ENCODE results near the gene ANGPTL4.
"Not testable (repeated sequence)": the region's sequence is repeated elsewhere in the genome, so short reads cannot be mapped to it uniquely, and the experiment has no call there.

Gene ANGPTL4

GRCh38 chr19:8361921-8362793, 1.8 kb upstream of the ANGPTL4 start:
- peak overlapping the region; percentile 92 for H3K27ac Mint-ChIP-seq
- H3K4me3 Mint-ChIP-seq: peak overlapping the region; percentile 52
- peaks cover 19% of the 10 kb centered on the region for H3K36me3 Mint-ChIP-seq (ENCODE audit: low read depth)
- H3K27me3 Mint-ChIP-seq: peaks cover 55% of the 10 kb centered on the region
- H3K9me3 Mint-ChIP-seq: no peaks in the 10 kb centered on the region
- peaks cover 52% of the 10 kb centered on the region for H3K4me1 Mint-ChIP-seq (ENCODE audit: low read depth)
- intact Hi-C loops (cut with micrococcal nuclease): loop anchor here (1.0 to 5.0 kb wide), 2 partner anchors 28 to 215 kb away; partner anchors contain the start of genes MYO1F and RAB11B

GRCh38 chr19:8366121-8366581, 2.2 kb downstream of the ANGPTL4 start:
- H3K4me3 Mint-ChIP-seq: no peak overlapping the region
- peaks cover 59% of the 10 kb centered on the region for H3K4me1 Mint-ChIP-seq (ENCODE audit: low read depth)
- H3K27ac Mint-ChIP-seq: no peak overlapping the region
- no peaks in the 10 kb centered on the region for H3K9me3 Mint-ChIP-seq
- intact Hi-C loops (cut with micrococcal nuclease): no loop called here
- H3K27me3 Mint-ChIP-seq: peaks cover 55% of the 10 kb centered on the region
- peaks cover 47% of the 10 kb centered on the region for H3K36me3 Mint-ChIP-seq (ENCODE audit: low read depth)

GRCh38 chr19:8366961-8367326, 3.0 kb downstream of the ANGPTL4 start:
- intact Hi-C loops (cut with micrococcal nuclease): no loop called here
- peaks cover 55% of the 10 kb centered on the region for H3K27me3 Mint-ChIP-seq
- H3K4me3 Mint-ChIP-seq: peak overlapping the region; percentile 48
- no peaks in the 10 kb centered on the region for H3K9me3 Mint-ChIP-seq
- H3K4me1 Mint-ChIP-seq (ENCODE audit: low read depth): peaks cover 54% of the 10 kb centered on the region
- H3K36me3 Mint-ChIP-seq (ENCODE audit: low read depth): peaks cover 55% of the 10 kb centered on the region
- peak overlapping the region; percentile 47 for H3K27ac Mint-ChIP-seq

- H3K27me3 Mint-ChIP-seq: peaks cover 55% of the 10 kb centered on the region
- H3K36me3 Mint-ChIP-seq (ENCODE audit: low read depth): peaks cover 60% of the 10 kb centered on the region
- H3K9me3 Mint-ChIP-seq: no peaks in the 10 kb centered on the region
- peaks cover 49% of the 10 kb centered on the region for H3K4me1 Mint-ChIP-seq (ENCODE audit: low read depth)
- H3K27ac Mint-ChIP-seq: peak overlapping the region; percentile 47
- intact Hi-C loops (cut with micrococcal nuclease): no loop called here
- H3K4me3 Mint-ChIP-seq: peak overlapping the region; percentile 48
Measured at GRCh38 chr19:8367327-8368001, 3.5 kb downstream of the ANGPTL4 start.

- intact Hi-C loops (cut with micrococcal nuclease): no loop called here
- Mint-ChIP-seq H3K4me3 (no peak overlapping the region), H3K36me3 (ENCODE audit: low read depth) (peaks cover 80% of the 10 kb centered on the region), H3K9me3 (no peaks in the 10 kb centered on the region), H3K27ac (peak overlapping the region; percentile 37), H3K27me3 (peaks cover 33% of the 10 kb centered on the region), H3K4me1 (ENCODE audit: low read depth) (peaks cover 34% of the 10 kb centered on the region)
Measured at GRCh38 chr19:8370176-8371010, 6.4 kb downstream of the ANGPTL4 start.

- Mint-ChIP-seq H3K27ac (peak overlapping the region; percentile 37), H3K36me3 (ENCODE audit: low read depth) (peaks cover 78% of the 10 kb centered on the region), H3K4me3 (no peak overlapping the region), H3K27me3 (peaks cover 25% of the 10 kb centered on the region), H3K9me3 (no peaks in the 10 kb centered on the region), H3K4me1 (ENCODE audit: low read depth) (peaks cover 28% of the 10 kb centered on the region)
- intact Hi-C loops (cut with micrococcal nuclease): no loop called here
Measured at GRCh38 chr19:8371011-8371804, 7.3 kb downstream of the ANGPTL4 start.

- Mint-ChIP-seq H3K4me3 (no peak overlapping the region), H3K4me1 (ENCODE audit: low read depth) (peaks cover 5% of the 10 kb centered on the region), H3K9me3 (peaks cover 2% of the 10 kb centered on the region), H3K27me3 (no peaks in the 10 kb centered on the region), H3K36me3 (ENCODE audit: low read depth) (peaks cover 64% of the 10 kb centered on the region), H3K27ac (no peak overlapping the region)
- intact Hi-C loops (cut with micrococcal nuclease): no loop called here
Measured at GRCh38 chr19:8373867-8374813, 10.2 kb downstream of the ANGPTL4 start.

- Mint-ChIP-seq H3K9me3 (peaks cover 10% of the 10 kb centered on the region), H3K4me1 (ENCODE audit: low read depth) (peaks cover 12% of the 10 kb centered on the region)
- not testable (repeated sequence) for H3K4me3 Mint-ChIP-seq
Measured at GRCh38 chr19:8375766-8376165, 11.8 kb downstream of the ANGPTL4 start.

GRCh38 chr19:8376373-8376974, 12.5 kb downstream of the ANGPTL4 start:
- Mint-ChIP-seq H3K9me3 (peaks cover 10% of the 10 kb centered on the region), H3K36me3 (ENCODE audit: low read depth) (peaks cover 57% of the 10 kb centered on the region), H3K4me1 (ENCODE audit: low read depth) (peaks cover 12% of the 10 kb centered on the region)
- H3K4me3 Mint-ChIP-seq; intact Hi-C loops (cut with micrococcal nuclease); H3K27ac Mint-ChIP-seq; H3K27me3 Mint-ChIP-seq: not testable (repeated sequence)

More at GRCh38 chr19:8375766-8376165, 11.8 kb downstream of the ANGPTL4 start:
- H3K27ac Mint-ChIP-seq; intact Hi-C loops (cut with micrococcal nuclease); H3K27me3 Mint-ChIP-seq: not testable (repeated sequence)
- H3K36me3 Mint-ChIP-seq (ENCODE audit: low read depth): peaks cover 64% of the 10 kb centered on the region

- Mint-ChIP-seq H3K36me3 (ENCODE audit: low read depth) (peaks cover 46% of the 10 kb centered on the region), H3K4me3 (no peak overlapping the region), H3K27ac (no peak overlapping the region), H3K27me3 (no peaks in the 10 kb centered on the region), H3K9me3 (peaks cover 10% of the 10 kb centered on the region), H3K4me1 (ENCODE audit: low read depth) (peaks cover 12% of the 10 kb centered on the region)
- intact Hi-C loops (cut with micrococcal nuclease): no loop called here
Measured at GRCh38 chr19:8377598-8377997, 13.6 kb downstream of the ANGPTL4 start.

GRCh38 chr19:8379156-8379891, 15.4 kb downstream of the ANGPTL4 start:
- H3K27ac Mint-ChIP-seq; H3K4me3 Mint-ChIP-seq; intact Hi-C loops (cut with micrococcal nuclease); H3K27me3 Mint-ChIP-seq: not testable (repeated sequence)
- Mint-ChIP-seq H3K4me1 (ENCODE audit: low read depth) (peaks cover 12% of the 10 kb centered on the region), H3K36me3 (ENCODE audit: low read depth) (peaks cover 32% of the 10 kb centered on the region), H3K9me3 (peaks cover 10% of the 10 kb centered on the region)
